ENCODE measurements around the gene GLO1.

- TF ChIP-seq CTCF (IDR thresholded peaks at IDR 0.05; ENCODE audit: low read length) (no peak), EZH2 (IDR thresholded peaks at IDR 0.05; ENCODE audit: borderline replicate concordance, low read length) (no peak)
Observed at GRCh38 chr6:38637756-38638155, 65.2 kb downstream of the GLO1 start.

Data from OCI-LY1 (cell line).